HG03558 (cell line): ENCODE results near the gene APLF.
"Not testable (repeated sequence)": the region's sequence is repeated elsewhere in the genome, so short reads cannot be mapped to it uniquely, and the experiment has no call there.

Experiments used
- ATAC-seq: cut with Tn5 transposase; IDR thresholded peaks from one replicate; pipeline ENCODE4 v1.9.1; 2021; ENCODE audit warnings: moderate number of reproducible peaks; ENCODE audit not compliant: unreplicated experiment; ENCODE audit errors: extremely low read depth

The APLF gene

DNA sequence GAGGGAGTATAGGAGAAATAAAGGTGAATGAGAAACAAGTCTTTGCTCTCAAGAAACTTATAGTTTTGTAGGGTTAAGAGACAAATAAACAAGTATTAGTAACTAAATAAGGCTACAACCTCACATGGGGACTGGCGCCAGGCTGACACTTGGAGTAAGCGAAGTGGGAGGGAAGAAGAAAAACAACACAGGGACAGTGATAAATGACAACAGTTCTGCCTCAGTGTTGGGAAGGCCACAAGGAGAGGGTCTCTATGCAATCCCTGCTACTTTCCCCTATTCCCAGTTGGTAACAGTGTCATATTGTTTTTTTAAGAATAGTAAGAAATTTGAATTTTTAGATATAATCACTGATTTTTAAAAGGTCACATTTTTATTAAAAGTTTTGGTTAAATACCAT is 4.0 kb downstream of the APLF start:
- ATAC-seq, result no peak

DNA sequence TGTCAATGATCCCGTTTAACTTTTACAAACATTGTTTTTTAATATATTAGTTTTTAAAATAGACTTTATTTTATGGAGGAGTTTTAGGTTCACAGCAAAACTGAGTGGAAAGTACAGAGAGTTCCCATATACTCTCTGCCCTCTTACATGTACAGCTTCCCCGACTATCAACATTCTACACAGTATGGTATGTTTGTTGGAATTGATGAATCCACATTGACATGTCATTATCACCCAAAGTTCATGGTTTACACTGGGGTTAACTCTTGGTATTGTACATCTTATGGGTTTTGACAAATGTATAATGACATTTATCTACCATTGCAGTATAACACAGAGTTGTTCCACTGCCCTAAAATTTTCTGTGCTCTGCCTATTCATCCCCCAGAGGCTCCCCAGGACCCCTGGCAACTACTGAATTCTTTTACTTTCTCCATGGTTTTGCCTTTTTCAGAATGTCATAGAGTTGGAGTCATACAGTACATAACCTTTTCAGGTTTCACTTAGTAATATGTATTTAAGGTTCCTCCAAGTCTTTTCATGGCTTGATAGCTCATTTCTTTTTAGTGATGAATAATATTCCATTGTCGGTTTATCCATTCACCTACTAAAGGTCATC is 5.5 kb downstream of the APLF start:
- ATAC-seq, result no peak

DNA sequence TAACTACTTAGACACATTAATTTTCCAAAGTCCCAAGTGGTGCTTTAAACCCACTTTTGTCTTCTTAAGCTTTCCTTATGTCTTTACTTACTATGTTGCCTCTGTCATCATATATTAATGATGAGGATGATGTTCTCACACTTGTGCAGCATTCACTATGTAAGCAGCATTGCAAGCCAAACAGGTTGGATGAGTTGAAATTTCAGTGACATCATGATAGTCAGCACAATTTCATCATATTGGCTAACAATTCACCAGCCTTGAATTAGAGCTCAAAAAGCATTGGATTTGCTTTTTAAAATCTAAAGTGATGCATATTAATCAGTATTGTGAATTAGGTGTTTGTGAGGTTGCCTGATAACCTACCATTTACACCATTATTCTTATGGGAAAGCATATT is 7.7 kb downstream of the APLF start:
- ATAC-seq, result no peak

DNA sequence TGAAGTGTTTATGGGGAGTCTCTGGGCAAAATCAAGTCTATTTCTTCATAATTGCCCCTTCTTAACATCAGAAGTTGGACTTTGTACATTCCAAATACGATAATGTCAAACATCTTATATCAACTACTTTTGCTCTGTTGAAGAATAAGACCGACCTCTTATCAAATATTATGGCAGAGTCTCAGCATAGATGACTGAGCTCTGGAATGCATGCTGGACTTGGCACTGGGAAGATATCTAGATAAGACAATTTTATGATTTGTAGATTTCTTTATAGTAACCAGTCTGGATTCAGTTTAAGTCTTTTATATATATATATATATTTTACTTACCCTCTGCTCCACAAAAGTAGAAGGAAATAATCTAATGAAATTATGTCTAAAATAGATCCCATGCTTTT is 8.2 kb downstream of the APLF start:
- ATAC-seq, result no peak

DNA sequence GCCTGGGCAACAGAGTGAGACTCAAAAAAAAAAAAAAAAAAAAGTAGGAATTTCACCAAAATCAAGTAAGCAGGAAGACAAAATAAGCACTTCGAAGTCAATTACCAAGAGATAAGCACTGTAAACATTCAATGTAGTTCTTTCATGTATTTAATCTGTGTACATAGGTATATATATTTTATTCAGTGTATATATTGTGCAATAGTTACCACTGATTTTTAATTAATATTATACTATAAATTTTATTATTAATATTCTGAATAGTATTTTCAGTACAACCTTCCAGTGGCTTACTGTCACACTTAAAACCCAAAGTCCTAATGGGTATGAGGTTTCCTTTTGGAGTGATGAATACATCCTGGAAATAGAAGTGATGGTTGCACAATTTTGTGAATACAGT is 9.1 kb downstream of the APLF start:
- ATAC-seq, result no peak

DNA sequence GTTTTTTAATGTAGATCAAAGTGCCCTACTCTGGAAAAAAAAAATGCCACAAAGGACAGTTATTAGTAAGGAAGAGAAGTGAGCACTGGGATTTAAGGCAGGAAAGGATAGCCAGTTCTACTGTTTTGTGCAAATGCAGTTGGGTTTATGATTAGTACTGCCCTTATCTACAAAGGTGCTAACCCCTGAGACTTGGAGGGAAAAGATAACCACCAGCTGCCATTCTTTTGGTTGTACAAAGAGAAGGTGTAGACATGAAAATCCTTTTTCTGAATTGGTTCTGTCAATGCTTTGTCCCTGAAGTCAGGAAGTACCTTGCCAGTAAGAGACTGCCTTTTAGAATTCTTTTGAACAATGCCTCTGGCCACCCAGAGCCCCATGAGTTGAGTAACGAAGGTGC is 11.3 kb downstream of the APLF start:
- no peak for ATAC-seq

DNA sequence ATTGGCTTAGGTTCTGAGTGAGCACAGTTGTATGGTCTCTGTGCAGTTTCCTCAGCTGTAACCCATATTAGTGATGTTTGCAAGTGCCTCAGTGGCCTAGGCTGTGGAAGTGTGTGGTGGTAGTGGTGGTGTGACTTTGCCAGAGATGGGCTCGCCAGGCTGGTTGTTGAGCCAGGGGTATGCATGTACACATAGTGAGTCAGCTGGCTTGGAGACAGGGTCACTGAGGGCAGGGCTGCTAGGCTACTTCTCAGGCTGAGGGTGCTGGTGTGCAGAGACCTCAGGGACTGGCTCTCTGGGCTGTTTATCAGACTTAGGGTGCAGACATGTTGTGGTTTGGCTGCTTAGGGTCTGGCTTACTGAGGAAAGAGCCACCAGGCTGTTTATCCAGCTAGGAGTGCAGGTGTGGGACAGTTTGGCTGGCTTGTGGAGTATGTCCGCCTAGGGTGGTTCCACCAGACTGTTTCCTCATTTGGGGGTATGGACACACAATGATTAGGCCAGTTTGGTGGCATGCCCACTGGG is 15.0 kb downstream of the APLF start:
- ATAC-seq, result no peak

DNA sequence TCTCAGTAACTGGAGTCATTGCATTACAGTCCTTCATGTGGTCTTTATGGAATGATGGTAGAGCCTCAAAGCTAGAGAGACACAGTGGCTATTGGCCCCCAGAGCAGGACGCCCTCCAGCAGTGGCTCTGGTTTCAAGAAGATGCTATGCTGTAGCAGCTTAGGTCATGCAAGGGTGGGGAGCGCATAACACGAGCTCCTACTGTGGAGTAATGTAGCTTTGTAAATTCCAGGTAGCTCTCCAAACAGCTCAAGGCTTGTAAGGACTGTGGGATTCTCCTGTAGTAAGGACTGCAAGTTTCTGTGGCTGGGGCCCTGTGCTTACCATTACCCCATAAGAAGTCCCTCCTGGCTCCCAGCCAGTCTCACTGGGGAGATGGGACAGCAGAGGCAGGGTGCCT is 15.6 kb downstream of the APLF start:
- ATAC-seq, result no peak

DNA sequence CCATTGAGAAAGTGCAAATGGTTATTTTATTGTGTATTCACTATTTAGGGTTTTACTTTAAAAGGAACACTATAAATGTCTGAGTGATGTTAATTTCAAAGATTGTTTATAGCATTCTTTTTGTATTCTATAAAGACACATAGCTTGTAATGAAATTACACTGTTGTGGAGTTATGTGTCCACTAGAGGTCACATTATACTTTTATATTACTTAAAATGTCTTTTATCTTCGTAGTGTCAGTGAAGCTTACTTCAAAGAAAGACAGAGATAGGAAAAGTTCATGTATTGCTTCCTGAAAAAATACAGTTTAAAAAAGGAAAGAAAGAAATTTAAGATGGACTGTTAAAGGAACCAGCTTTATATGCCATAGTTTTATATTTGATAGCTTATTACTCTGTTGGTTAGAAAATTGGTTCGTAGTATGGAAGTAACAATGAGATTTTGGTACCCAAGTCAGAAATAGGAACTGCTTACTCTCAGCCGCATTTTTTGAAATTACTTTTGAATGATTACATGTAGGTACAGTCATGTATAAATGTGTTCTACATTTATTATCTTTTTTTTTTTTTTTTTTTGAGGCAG is 20.5 kb downstream of the APLF start:
- ATAC-seq, result no peak

DNA sequence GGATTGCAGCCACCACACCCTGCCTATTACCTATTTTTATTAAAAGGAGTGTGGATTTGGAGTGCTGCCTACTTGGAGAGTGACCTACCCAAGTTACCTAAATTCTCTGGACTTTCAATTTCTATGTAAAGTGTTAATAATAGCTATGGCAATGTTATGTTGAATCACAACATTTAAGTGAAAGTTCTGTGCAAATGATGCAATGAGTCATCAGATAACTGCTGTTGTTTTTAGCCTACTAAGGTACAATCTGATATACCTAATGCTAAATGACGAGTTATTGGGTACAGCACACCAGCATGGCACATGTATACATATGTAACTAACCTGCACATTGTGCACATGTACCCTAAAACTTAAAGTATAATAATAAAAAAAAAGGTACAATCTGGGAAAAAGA is 21.2 kb downstream of the APLF start:
- ATAC-seq, result not testable (repeated sequence)

DNA sequence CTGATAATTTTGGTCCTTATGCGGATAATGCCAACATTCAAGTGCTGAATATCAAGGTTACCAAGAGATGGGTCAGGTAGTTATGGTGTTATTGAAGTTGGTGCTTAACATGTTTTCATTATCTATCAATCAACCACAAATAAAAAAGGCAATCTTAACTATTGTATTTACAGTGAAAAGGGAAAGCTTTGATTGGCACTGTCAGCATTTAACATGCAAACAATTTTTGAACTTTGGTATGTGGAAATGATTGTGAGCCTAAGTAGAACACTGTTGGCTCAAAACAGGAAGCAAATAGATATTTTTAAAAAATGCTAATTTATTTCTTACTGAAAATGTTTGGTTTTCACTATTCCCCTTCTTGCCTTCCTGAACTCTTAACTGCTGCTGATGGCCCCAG is 21.9 kb downstream of the APLF start:
- ATAC-seq, result no peak

DNA sequence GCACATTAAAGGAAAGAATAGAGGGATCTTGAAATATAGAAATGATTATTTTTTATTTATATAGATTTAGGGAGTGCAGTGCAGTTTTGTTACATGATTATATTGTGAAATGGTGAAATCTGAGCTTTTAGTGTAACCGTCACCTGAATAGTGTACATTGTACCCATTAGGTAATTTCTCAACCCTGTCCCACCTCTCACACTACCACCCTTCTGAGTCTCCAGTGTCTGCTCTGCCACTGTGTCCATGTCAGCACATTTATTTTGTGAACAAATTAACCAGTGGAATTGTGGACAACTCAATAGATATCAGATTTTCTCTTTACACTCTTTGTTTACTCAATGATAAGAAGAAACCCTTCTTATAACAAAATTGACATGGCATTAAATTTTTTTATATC is 24.2 kb downstream of the APLF start:
- no peak for ATAC-seq

DNA sequence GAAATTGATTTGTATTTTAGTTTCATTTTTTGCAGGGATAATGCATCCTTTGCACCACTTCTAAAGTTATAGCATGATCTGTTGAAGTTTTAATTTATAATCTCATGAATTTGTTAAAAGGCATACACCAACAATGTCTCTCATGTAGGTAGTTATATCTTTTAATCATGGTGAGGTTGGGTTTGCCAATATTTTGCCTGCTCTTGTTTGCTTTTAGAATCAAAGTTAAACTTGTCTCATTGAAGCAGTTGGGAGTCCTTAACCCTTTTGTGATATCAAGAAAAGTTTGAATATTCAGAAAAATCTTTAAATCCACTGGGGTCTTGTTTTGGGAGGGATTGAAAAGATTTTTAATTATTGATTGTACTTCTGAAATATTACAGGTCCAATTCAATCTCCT is 31.7 kb downstream of the APLF start:
- ATAC-seq, result no peak

DNA sequence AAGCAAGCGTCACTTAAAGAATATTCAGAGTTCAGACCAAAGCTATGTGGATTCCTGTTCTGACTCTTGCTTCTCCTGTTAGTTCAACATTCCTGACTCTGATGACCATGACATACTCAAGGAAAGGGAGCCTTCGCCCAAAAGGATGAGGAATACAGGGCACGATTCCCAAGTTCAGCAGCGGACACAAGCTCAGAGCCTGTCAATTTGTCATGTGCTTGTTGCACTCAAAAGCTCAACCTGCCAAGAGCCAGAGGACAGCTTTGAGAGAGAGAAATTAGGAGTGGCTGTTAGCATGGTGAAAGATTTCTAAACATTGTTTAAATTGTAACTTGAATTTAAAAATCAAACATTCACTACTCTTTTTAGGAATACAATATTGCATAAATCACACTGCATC is 33.3 kb downstream of the APLF start:
- ATAC-seq, result no peak

DNA sequence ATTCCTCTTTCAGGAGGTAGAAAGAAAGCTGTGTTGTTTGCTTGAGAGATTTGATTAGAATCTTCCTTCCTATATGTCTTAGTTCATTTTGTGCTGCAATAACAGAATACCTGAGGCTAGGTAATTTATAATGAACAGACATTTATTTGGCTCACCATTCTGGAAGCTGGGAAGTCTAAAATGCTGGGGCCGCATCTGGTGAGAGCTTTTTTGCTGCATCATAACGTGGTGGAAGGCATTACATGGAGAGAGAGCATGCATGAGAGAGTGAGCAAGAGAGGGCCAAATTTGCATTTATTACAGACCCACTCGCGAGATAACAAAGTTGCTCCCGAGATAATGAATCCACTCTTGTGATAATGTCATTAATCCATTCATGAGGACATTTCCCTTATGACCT is 34.4 kb downstream of the APLF start:
- ATAC-seq, result no peak

DNA sequence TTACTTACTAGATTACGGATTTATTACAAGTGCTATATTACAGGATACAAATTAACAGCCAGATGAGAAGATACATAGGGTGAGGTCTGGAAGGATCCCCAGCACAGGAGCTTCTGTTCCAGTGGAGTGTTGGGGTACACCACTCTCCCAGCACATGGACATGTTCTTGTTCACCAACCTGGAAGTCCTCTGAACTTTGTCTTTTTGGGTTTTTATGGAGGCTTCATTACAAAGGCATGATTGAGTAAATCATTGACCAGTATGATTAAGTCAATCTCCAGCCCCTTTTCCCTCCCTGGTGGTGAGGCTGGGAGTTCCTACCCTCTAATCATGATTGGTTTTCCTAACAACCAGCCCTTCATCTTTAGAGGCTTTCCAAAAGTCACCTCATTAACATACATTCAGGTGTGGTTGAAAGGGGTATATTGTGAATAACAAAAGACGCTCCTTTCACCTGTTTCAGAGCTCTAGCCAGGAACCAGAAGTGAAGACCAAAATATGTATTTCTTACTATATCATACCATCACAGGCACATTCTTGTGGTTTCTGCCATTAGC is 38.3 kb downstream of the APLF start:
- no peak for ATAC-seq

DNA sequence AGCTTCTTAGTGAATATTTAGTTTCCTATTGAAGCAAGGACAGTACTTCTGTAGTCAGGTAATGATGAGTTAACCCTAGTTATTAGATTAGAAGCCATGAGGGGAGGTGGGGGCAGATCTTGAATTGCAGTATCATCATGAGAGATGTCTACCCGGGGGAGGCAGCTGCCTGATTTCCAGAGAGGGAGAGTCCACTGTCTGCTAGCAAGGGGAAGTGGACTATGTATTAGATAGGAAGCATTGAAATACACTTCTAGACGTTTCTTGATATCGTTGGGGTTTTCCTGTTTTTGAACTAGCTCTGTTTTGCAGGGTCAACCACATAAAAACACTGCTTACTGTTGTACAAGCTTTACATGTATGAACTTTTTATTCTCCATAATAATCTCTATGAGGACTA is 38.8 kb downstream of the APLF start:
- no peak for ATAC-seq

DNA sequence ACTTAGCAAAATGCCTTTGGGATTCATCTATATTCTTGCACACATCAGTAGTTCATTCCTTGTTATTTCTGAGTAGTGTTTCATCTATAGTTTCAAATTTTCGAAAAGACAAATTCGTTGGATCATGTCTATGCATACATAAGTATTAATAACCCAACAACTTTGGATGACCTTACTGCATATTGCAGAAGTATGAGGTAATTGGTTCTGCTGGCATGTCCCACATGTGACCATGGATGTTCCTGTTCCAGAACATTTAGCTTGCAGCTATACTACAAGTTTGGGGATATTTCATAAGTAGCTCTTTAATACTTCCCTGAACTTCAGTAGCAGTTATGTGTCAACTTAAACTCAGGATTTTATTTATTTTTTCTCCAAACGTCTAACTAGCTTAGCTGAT is 44.9 kb downstream of the APLF start:
- ATAC-seq, result no peak

DNA sequence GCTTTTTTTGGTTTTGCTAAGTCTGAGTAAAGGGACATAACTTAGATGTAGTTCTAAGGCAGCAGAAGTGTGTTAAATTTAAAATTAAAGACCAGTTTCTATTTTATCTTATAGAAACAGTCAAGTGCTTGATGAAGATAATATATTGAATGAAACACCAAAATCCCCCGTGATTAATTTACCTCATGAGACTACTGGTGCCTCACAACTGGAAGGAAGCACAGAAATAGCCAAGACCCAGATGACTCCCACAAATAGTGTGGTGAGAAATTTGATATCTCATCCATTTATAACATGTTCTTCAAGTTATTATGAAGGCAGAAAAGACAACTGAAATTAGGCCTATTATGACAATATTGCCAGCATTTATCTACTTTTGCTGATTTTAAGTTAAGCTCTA is 45.6 kb downstream of the APLF start:
- ATAC-seq, result no peak

DNA sequence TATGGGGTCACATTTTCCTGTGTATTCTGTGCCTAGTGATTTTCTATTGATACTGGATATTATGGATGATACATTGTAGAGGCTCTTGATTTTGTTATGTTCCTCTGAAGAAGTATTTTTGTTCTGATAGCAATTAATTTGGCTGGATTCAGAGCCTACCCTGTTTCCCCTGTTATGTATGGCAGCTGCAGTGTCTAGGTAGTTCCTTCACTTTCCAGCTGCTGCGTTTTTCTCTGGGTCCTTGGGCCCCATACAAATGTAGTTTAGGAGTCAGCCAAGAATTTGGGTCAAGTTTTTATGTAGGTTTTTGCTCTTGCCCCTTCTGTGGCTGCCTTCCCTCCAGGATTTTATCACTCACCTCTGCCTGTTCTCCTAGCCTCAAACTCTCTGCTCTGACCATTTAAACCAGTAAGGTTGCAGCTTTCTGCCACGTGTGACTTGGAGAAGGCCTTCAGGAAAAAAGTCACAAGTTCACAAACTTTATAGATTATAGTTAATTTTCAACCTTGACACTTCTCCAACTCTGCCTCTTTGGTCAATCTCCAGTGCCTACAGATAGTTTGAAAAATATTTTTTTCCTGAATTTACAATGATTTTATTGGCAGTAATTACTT is 47.0 kb downstream of the APLF start:
- no peak for ATAC-seq

DNA sequence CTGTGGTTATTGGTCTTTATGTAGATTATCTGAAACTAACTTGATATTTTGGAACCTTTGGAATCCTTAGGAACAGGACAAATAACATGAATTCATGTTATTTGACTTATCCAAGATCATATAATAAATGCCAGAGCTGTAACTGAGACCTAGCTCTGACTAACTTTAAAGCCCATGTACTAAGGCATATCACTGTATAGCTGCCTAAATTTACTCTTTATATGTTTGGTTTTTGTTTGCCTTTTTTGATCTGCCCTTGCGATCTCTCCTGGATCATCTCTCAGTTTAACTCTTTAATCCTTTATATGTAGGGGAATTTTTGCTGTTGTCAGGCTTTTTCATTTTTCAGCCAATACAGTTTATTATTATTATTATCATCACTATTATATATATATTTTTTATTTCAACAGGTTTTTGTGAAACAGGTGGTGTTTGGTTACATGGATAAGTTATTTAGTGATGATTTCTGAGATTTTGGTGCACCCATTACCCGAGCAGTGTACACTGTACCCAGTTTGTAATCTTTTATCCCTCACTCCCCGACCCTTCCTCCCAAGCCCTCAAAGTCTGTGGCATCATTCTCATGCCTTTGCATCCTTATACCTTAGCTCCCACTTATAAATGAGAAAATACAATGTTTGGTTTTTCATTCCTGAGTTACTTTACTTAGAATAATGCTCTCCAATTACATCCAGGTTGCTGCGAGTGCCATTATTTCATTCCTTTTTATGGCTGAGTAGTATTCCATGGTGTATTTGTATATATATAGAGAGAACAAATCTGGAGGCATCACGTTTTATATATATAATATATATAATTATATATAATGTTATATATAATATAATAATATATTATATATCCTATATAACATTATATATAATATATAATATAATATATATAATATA is 48.9 kb downstream of the APLF start:
- no peak for ATAC-seq
